ENCODE measurements around the gene HDAC9.
A peak's percentile ranks its signal among the peaks of the same experiment; 100 is the strongest.

The HDAC9 gene

GRCh38 chr7:18597754-18598153, 102.2 kb downstream of the HDAC9 start:
- DNase-seq (ENCODE audit: low read depth): no peak

DNA sequence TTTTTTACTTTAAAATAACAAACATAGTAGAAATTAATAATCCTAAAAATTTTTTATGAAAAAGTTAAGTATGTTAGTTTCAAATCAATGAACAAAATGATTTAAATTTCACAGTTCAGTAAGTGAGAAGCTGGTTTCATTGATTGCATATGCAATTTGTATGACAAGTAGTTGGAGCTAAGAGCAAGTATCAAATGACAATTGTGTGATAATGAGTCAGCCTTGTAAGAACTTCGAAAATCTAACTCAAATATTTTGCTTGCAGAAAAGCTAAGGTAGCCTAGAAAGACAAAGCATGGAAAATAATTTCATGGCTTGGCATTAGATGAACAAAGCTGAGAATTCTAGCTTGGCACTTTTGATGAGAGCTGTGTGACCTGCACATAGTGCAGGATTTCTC, 111.5 kb downstream of the HDAC9 start:
- peak; percentile 4 for DNase-seq (ENCODE audit: low read depth)

DNA sequence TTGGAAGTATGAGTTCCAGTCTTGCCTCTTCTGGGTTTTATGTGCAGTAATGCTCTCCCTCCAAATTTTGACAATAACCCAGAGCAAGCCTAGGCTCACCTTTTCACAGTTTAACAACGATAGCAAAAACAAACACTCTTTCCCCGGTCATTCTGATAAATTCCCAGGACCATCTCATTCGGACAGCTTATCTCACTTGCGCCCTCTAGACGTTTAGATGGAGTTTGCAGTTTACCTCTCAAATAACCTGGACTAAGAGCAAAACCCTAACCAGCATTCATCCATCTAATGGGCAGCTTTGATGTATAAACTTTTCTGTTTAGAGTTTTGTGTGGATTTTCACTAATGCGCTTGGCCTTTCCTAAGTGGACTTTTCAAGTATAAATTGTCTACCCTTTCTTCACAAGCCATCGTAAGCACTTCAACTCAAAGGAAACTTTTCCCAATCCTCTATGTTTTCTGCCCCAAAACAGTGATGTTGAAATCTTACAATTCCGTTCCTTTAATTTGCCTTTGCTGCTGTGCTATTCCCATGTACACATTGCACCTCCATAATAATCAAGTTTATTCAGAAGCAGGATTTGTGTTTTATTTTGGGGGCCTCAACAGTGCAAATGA, 114.9 kb downstream of the HDAC9 start:
- DNase-seq (ENCODE audit: low read depth): peak; percentile 21

GRCh38 chr7:18614841-18615240, 119.3 kb downstream of the HDAC9 start:
- no peak for DNase-seq (ENCODE audit: low read depth)

GRCh38 chr7:18619311-18619710, 123.8 kb downstream of the HDAC9 start:
- DNase-seq (ENCODE audit: low read depth): no peak

- no peak for DNase-seq (ENCODE audit: low read depth)
Observed at GRCh38 chr7:18623389-18623788, 127.8 kb downstream of the HDAC9 start.

- DNase-seq (ENCODE audit: low read depth): no peak
Observed at GRCh38 chr7:18624459-18624858, 128.9 kb downstream of the HDAC9 start.

GRCh38 chr7:18626086-18626485, 130.5 kb downstream of the HDAC9 start:
- DNase-seq (ENCODE audit: low read depth): no peak

DNA sequence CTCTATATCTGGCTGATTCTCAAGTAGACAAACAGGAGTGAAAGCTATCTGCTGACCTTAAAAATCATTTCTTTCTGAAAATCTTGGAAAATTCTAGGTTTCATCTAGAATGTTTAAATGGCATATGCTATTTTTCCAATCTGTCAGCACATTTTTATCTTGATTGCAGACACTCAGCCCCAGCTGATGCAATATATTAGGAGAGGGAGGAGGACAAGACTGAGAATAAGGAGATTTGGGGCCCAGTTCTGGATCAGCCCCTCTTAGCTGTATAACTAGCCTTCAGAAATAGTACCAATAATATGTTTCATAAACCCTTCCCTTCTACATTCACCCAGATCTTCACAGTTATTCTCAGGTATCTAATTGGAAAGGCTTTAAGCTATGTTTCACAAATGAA, 131.2 kb downstream of the HDAC9 start:
- no peak for DNase-seq (ENCODE audit: low read depth)

- DNase-seq (ENCODE audit: low read depth): no peak
Observed at GRCh38 chr7:18637516-18637915, 142.0 kb downstream of the HDAC9 start.

- peak; percentile 3 for DNase-seq (ENCODE audit: low read depth)
Observed at GRCh38 chr7:18638594-18639452, 143.3 kb downstream of the HDAC9 start.

GRCh38 chr7:18639711-18640110, 144.2 kb downstream of the HDAC9 start:
- no peak for DNase-seq (ENCODE audit: low read depth)

DNA sequence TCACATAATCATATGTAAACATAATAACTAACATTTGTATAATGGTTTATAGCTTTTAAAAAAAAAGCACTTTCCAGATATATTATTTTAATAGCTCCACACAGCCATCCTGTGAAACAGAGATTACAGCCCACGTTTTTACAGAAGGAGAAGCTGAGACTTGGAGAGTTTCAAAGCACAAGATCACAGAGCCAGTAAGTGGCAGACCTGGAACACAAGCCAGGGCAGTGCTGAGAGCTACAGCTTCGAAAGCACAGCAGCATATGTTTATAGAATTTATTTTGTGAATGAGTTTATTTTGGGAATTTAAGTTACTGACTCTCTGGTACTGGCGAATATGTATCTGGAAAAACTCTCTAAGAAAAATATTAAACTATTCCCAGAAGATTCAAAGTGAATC, 149.4 kb downstream of the HDAC9 start:
- no peak for DNase-seq (ENCODE audit: low read depth)

- no peak for DNase-seq (ENCODE audit: low read depth)
Observed at GRCh38 chr7:18647582-18647981, 152.0 kb downstream of the HDAC9 start.

- DNase-seq (ENCODE audit: low read depth): no peak
Observed at GRCh38 chr7:18648849-18649758, 153.6 kb downstream of the HDAC9 start.

- no peak for DNase-seq (ENCODE audit: low read depth)
Observed at GRCh38 chr7:18653381-18654155, 158.0 kb downstream of the HDAC9 start.

DNA sequence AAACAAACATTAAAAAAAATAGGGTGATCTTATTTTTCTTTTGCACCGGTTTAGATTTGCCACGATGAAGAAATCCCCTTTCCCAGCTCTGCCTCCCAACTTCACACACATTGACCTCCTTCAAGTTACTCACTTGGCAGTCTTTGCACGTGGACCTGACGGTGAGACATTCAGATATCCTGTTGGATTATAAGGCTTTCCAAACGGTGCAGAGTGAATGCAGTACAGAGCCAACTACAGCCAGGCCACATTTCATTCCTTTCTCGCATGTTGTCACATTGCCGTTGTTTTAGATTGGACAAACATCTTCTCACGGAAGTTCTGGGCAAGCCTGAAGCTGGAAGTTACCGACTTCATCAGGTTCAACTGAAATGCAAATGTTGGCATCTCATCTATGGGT, 159.2 kb downstream of the HDAC9 start:
- DNase-seq (ENCODE audit: low read depth): no peak

DNA sequence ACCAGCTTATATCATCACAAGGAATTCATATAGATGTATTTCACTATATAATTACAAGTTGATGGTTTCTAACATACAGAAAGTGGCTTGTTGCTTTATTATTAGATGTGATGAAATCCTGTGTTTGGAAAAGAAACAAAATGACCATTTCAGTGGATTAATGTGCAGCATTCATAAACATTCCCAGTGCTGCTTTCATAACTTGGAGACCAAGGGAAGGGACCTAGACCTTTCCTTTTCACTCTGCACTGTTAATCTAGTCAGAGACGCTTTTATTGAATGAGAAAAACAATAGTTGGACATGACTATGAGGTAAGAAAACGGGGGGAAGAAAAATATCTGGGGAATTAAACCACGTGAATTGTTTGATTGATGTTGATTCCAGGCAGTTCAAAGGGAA, 160.0 kb downstream of the HDAC9 start:
- DNase-seq (ENCODE audit: low read depth): no peak

GRCh38 chr7:18655912-18656311, 160.4 kb downstream of the HDAC9 start:
- no peak for DNase-seq (ENCODE audit: low read depth)

DNA sequence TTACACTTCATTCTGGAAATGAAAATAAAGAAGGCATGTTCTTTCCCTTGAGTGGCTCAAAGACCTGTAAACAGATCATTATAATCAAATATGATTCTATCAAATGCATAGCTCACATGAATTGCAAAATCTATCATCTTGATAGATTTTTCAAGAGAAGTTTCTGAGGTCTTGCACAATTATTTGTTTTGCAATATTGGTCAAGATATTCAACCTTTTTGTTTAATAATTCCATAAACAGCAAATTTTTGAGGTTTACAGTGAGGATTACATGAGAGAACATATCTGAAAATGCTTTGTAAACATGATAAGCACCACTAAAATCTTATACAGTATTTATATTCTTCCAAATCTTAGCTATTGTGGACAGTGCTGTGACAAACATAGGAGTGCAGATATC, 160.8 kb downstream of the HDAC9 start:
- no peak for DNase-seq (ENCODE audit: low read depth)

DNA sequence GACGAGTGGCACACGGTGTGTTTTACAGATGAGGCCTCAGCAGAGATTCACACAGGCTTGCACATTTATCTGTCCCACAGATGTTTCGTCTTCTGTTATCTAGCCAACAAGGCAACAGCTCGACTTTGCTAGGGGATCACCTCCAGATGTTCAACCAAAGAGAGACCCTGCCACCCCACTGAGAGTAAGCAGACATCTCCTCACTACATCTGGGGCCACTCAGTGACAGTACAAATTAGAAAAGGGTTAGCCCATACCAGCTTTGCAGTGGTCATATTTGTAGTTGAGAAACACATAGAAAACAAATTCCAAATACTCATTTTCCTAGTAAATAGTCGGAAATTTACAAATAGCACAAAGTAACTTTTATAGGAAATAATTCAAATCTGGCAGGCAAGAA, 164.2 kb downstream of the HDAC9 start:
- no peak for DNase-seq (ENCODE audit: low read depth)

DNA sequence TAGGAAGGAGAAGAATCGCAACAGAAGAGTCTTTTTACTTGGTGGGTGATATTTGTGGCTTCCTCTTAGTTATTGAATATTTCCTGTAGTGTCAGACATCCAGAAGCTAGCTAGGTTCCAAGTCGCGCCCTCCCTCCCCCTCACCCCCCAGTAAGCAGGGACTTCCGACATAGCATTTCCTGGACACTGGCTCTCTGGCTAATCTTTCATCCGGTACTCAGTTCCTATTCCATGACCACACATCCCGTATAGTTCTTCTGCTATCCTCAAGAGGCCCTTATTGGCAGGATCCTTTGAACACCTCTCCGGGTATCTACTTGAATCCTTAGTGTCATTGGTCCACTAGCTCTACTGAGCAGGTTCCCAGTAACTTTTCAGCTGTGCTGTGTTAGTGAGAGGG, 167.8 kb downstream of the HDAC9 start:
- no peak for DNase-seq (ENCODE audit: low read depth)

Data from fibroblast of the conjunctiva (primary cell).